HUES48 (cell line): ENCODE results near the gene SETD6.

Experiments
- H3K27ac ChIP-seq: one replicate; pipeline ENCODE4 v1.7.0; 2013; ENCODE audit warnings: low read depth, low read length, inconsistent platforms
- H3K27me3 ChIP-seq: 2 replicates; pipeline ENCODE4 v1.6.1; 2013; ENCODE audit warnings: mild to moderate bottlenecking, low read length; ENCODE audit not compliant: control insufficient read depth, insufficient read depth
- H3K36me3 ChIP-seq: 2 replicates; pipeline ENCODE4 v1.6.1; 2013; ENCODE audit warnings: low read length; ENCODE audit not compliant: control insufficient read depth, insufficient read depth
- H3K4me1 ChIP-seq: 2 replicates; pipeline ENCODE4 v1.6.1; 2013; ENCODE audit warnings: mild to moderate bottlenecking, low read length; ENCODE audit not compliant: control insufficient read depth, insufficient read depth
- H3K4me3 ChIP-seq: 2 replicates; pipeline ENCODE4 v1.5.1; 2013; ENCODE audit warnings: mild to moderate bottlenecking, low read depth, low read length
- H3K9ac ChIP-seq: 2 replicates; pipeline ENCODE4 v1.6.1; 2013; ENCODE audit warnings: mild to moderate bottlenecking, low read depth, low read length, moderate library complexity
- H3K9me3 ChIP-seq: 2 replicates; pipeline ENCODE4 v1.6.1; 2013; ENCODE audit warnings: low read length; ENCODE audit not compliant: control insufficient read depth, insufficient read depth

Gene SETD6

GRCh38 chr16:58501242-58502131 lies 13.8 kb upstream of the SETD6 start:
- peak overlapping the region; percentile 86 for H3K4me3 ChIP-seq
- no peaks in the 10 kb centered on the region for H3K9me3 ChIP-seq
- peak overlapping the region; percentile 34 for H3K27ac ChIP-seq
- H3K4me1 ChIP-seq = no peaks in the 10 kb centered on the region
- peaks cover 8% of the 10 kb centered on the region; the same call in 1 of the 2 replicates for H3K27me3 ChIP-seq
- H3K9ac ChIP-seq = peak overlapping the region; percentile 63
- H3K36me3 ChIP-seq = no peaks in the 10 kb centered on the region

- Histone ChIP-seq H3K9ac (no peak overlapping the region), H3K27me3 (peaks cover 8% of the 10 kb centered on the region; the same call in 1 of the 2 replicates), H3K9me3 (no peaks in the 10 kb centered on the region), H3K4me1 (no peaks in the 10 kb centered on the region), H3K27ac (no peak overlapping the region), H3K36me3 (no peaks in the 10 kb centered on the region), H3K4me3 (no peak overlapping the region)
Observed at GRCh38 chr16:58502217-58502921, 12.9 kb upstream of the SETD6 start.

GRCh38 chr16:58503166-58503862 lies 12.0 kb upstream of the SETD6 start:
- H3K27ac ChIP-seq = no peak overlapping the region
- no peaks in the 10 kb centered on the region for H3K9me3 ChIP-seq
- no peaks in the 10 kb centered on the region for H3K36me3 ChIP-seq
- peaks cover 8% of the 10 kb centered on the region; the same call in 1 of the 2 replicates for H3K27me3 ChIP-seq
- no peaks in the 10 kb centered on the region for H3K4me1 ChIP-seq
- no peak overlapping the region for H3K4me3 ChIP-seq
- H3K9ac ChIP-seq = no peak overlapping the region

GRCh38 chr16:58503863-58504688 lies 11.2 kb upstream of the SETD6 start:
- Histone ChIP-seq H3K9ac (no peak overlapping the region), H3K4me3 (no peak overlapping the region), H3K9me3 (no peaks in the 10 kb centered on the region), H3K27me3 (peaks cover 8% of the 10 kb centered on the region; the same call in 1 of the 2 replicates), H3K4me1 (no peaks in the 10 kb centered on the region), H3K36me3 (peaks cover 4% of the 10 kb centered on the region; the same call in 1 of the 2 replicates), H3K27ac (no peak overlapping the region)

GRCh38 chr16:58506241-58507194 lies 8.8 kb upstream of the SETD6 start:
- no peak overlapping the region for H3K27ac ChIP-seq
- H3K9me3 ChIP-seq = no peaks in the 10 kb centered on the region
- H3K9ac ChIP-seq = no peak overlapping the region
- H3K27me3 ChIP-seq = peaks cover 8% of the 10 kb centered on the region; the same call in 1 of the 2 replicates
- H3K4me3 ChIP-seq = no peak overlapping the region
- peaks cover 9% of the 10 kb centered on the region; the same call in 1 of the 2 replicates for H3K36me3 ChIP-seq
- no peaks in the 10 kb centered on the region for H3K4me1 ChIP-seq

GRCh38 chr16:58507195-58507962 lies 7.9 kb upstream of the SETD6 start:
- Histone ChIP-seq H3K4me3 (no peak overlapping the region), H3K4me1 (no peaks in the 10 kb centered on the region), H3K9me3 (no peaks in the 10 kb centered on the region), H3K36me3 (peaks cover 9% of the 10 kb centered on the region; the same call in 1 of the 2 replicates), H3K9ac (no peak overlapping the region), H3K27ac (no peak overlapping the region), H3K27me3 (peaks cover 5% of the 10 kb centered on the region; the same call in 1 of the 2 replicates)

GRCh38 chr16:58507963-58508670 lies 7.2 kb upstream of the SETD6 start:
- H3K27me3 ChIP-seq = no peaks in the 10 kb centered on the region
- H3K9ac ChIP-seq = no peak overlapping the region
- H3K27ac ChIP-seq = no peak overlapping the region
- no peaks in the 10 kb centered on the region for H3K4me1 ChIP-seq
- peaks cover 9% of the 10 kb centered on the region; the same call in 1 of the 2 replicates for H3K36me3 ChIP-seq
- H3K9me3 ChIP-seq = no peaks in the 10 kb centered on the region
- H3K4me3 ChIP-seq = no peak overlapping the region

GRCh38 chr16:58508671-58509251 lies 6.6 kb upstream of the SETD6 start:
- H3K4me1 ChIP-seq = no peaks in the 10 kb centered on the region
- peaks cover 9% of the 10 kb centered on the region; the same call in 1 of the 2 replicates for H3K36me3 ChIP-seq
- H3K27me3 ChIP-seq = no peaks in the 10 kb centered on the region
- H3K9me3 ChIP-seq = no peaks in the 10 kb centered on the region
- H3K9ac ChIP-seq = no peak overlapping the region
- no peak overlapping the region for H3K4me3 ChIP-seq
- no peak overlapping the region for H3K27ac ChIP-seq
